RPMI7951 (cell line): ENCODE results near the gene FBXO48. TPM values are rescaled to one million over a fixed set of nuclear protein-coding genes. Genes with fewer than 3 reads are reported as not detected.
"Not testable (repeated sequence)": the region's sequence is repeated elsewhere in the genome, so short reads cannot be mapped to it uniquely, and the experiment has no call there.

Source experiments
- DNase-seq: peaks from one replicate; pipeline ENCODE4 v3.0.0-alpha.2; 2012; ENCODE audit warnings: low read depth
- total RNA-seq: library from RNA; depleted of rRNA; stranded (reverse); fragments of >200 nt; shearing (Covaris generic); gene quantifications from 2 replicates; pipeline ENCODE4 v1.2.3, GENCODE V29; 2014

Gene FBXO48
- total RNA-seq, 1 experiment from 2014 or later, result 1.4 TPM

DNA sequence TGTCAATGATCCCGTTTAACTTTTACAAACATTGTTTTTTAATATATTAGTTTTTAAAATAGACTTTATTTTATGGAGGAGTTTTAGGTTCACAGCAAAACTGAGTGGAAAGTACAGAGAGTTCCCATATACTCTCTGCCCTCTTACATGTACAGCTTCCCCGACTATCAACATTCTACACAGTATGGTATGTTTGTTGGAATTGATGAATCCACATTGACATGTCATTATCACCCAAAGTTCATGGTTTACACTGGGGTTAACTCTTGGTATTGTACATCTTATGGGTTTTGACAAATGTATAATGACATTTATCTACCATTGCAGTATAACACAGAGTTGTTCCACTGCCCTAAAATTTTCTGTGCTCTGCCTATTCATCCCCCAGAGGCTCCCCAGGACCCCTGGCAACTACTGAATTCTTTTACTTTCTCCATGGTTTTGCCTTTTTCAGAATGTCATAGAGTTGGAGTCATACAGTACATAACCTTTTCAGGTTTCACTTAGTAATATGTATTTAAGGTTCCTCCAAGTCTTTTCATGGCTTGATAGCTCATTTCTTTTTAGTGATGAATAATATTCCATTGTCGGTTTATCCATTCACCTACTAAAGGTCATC lies 5.8 kb upstream of the FBXO48 start:
- no peak for DNase-seq

DNA sequence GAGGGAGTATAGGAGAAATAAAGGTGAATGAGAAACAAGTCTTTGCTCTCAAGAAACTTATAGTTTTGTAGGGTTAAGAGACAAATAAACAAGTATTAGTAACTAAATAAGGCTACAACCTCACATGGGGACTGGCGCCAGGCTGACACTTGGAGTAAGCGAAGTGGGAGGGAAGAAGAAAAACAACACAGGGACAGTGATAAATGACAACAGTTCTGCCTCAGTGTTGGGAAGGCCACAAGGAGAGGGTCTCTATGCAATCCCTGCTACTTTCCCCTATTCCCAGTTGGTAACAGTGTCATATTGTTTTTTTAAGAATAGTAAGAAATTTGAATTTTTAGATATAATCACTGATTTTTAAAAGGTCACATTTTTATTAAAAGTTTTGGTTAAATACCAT lies 4.3 kb upstream of the FBXO48 start:
- DNase-seq, result no peak

DNA sequence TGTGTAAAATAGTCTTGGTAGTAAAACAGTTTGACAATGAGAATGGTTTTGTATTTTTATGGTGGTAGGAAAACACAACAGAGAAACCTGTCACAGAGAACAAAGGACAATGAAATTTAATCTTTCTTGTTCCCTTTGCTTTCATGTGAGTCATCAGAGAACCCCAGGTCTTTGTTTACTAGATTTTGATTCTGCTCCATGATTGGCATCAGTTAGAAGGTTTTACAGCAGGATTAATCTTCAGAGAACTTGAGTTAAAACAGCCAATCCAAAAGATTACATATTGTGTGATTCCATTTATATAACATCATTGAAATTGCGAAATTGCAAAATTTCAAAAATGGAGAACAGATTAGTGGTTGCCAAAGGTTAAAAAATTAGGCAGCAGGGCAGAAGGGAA lies 2.8 kb upstream of the FBXO48 start:
- DNase-seq, result no peak

DNA sequence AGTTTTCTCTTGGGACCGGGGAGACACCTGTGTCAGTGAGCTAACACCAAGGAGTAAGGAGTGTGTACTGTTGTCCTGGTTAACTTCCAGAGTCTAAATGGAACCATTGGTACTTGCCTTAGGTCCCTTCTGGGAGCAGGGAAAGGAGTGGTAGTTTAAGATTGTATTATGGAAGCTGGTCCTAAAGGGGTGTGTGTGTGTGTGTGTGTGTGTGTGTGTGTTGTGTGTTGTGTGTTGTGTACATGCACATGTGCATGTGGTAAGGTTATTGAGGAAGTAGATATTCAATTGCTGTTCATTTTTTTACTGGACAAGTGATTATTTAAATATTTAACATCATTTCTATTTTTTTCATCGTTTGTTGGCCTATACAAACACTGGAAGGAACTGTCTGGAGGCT lies 1.7 kb upstream of the FBXO48 start:
- no peak for DNase-seq

DNA sequence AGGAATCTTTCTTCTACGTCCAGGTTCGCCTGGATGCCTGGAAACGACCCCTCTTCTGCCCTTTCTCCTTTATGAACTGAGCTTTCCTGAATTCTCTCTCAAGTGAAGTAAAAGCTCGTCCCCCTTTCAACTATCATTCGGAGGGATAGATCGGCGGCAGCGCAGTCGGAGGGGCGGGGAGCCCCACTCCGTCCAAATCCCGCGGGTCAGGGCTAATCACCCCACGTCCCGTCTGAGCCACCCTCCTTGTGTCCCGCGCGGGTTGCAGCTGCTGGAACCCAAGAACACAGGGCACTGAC lies 367 bp downstream of the FBXO48 start:
- no peak for DNase-seq

DNA sequence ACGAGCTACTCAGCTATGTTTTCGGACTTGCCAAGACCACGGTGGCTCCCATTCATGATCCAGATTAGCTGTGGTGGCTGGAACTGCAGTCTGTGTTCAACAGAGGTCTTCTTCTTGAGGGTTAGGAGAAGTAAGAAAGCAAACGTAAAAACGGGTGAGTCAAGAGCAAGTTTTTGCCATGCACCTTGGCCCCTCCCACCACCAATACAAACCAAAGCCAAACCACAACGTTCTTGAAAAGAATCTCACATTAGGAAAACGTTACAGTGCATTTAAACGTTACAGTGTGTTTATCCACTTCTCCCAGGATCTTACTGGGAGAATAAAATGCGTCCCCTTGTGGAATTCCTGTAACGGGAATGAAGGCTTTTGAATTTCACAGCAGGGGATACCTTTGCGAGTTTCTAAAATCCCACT lies 725 bp downstream of the FBXO48 start:
- peak; percentile 73 for DNase-seq

DNA sequence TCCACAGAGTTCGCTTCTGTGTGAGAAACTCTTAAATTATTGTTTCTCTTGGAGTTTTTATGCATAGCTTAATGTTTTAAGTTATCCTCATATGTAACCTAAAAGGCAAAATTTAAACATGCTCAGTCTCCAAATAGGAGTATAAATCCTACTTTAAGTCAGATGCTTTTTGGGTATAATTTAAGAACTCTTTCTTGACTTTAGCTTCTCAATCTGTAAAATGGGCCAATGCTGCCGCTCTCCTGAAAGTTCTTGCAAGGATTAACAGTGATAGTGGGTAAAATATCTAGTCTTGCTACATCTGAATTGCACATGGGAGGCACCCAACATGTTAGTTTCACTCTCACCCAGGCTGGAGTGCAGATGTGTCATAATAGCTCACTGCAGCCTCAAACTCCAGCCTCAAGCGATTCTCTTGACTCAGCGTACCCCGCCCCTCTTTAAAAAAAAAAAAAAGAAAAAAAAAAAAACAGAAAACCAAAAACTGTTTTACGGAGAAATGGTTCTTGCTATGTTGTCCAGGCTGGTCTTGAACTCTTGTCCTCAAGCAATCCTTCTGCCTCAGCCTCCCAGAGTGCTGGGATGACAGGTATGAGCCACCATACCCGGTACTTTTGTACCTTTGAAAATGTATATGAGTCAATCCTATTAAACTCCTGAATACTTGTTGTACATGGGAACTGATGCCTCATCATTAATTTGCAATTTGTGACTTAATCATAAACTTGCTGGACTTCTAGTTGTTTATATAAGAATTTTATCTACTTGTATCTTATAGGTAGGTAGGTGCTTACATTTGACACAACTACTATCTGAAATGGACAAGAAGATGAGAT lies 1.8 kb downstream of the FBXO48 start:
- DNase-seq, result peak; percentile 87

DNA sequence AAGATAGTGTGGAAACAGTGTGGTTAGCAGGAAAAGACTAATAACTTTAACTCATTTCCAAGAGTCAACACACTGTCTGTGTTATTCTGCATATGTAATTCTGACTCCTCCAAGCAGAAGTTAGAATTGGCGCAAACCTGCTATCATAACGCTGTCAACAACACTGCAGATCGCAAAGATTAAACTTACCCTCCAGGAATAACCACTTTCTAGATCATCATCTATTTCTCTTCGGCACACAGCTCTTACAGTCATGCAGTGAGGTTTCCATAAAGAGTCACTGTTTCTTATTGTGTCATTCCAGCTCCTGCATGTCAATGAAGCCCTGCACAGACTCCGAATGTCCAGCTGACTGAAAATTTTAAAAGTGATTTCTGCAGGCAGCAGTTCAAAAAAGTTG lies 2.4 kb downstream of the FBXO48 start:
- no peak for DNase-seq

DNA sequence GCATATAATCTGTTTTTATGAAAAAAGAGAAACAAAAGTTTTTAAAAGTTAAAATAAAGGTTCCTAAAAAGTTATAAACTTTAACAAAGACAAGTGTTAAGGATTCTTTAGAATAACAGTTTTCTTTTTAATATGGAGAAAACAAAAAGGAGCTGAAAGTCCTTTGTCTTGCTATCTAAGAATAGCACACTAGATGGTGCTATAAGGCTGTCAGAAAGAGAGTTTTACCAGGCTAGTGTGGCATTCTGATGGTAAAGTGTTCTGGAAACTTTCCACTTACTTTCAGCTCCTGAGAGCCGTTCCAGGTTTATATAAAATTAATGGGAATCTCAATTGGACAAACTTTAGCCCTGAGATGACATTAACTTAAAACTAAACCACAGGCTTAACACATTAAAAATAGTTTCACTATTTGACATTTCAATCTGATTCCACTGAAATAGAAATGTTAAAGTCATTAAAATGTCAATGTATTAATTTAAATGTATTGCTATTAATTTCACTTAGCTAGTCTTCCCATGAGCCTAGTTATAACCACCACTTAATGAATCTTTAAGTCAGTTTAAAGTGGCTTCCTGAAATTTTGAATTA lies 3.7 kb downstream of the FBXO48 start:
- DNase-seq, result peak; percentile 69

DNA sequence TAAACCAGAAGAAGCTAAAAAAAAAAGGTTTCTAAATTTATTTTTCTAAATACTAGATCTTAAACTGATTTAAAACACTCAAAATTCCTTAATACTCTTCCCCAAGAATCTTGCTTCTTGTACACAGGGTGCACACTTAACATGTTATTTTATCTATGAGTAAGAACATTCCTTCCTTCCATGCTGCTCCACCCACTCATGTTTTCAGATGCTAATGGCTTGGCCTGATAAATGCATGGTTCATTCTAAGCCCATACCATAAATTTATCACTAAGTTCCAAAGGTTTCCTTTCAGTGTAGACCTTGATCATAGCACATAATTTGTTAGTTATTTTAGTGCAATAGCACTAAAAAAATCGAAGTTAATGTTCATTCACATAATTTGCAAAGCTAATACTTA lies 8.1 kb downstream of the FBXO48 start:
- DNase-seq, result no peak

DNA sequence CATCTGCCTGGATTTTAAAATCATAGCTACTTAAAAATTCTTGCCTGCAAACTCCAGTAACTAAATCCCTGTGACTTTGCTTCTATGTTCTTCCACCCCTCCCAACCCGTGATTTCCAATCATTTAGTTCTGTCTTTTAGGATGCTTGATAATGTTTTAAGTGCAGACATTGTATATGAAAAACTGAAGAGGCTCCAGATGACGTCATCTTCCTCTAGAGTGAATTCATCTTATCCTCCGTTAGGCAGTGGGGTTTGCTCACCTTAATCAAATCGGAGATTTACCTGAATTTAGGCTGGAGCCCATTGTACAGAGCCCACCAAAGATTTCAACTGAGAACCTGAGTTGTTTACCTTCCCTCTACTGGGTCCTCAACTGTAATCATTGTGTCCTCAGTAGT lies 10.9 kb downstream of the FBXO48 start:
- DNase-seq, result no peak

DNA sequence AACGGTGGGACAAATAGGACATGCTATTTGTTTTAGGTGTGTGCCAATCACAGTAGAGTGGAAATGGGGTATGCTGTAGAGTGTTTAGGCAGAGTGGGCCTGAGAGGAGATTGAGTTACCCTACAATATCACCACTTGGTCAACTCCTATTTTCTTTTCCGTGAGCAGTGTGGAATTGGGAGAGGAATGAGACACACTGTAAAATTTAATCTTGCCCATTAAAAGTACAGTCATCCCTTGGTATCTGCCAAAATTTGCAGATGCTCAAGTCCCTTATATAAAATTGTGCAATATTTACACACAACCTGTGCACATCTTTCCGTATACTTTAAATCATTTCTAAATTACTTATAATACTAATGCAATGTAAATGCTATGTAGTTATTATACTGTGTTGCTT lies 12.4 kb downstream of the FBXO48 start:
- DNase-seq, result no peak

DNA sequence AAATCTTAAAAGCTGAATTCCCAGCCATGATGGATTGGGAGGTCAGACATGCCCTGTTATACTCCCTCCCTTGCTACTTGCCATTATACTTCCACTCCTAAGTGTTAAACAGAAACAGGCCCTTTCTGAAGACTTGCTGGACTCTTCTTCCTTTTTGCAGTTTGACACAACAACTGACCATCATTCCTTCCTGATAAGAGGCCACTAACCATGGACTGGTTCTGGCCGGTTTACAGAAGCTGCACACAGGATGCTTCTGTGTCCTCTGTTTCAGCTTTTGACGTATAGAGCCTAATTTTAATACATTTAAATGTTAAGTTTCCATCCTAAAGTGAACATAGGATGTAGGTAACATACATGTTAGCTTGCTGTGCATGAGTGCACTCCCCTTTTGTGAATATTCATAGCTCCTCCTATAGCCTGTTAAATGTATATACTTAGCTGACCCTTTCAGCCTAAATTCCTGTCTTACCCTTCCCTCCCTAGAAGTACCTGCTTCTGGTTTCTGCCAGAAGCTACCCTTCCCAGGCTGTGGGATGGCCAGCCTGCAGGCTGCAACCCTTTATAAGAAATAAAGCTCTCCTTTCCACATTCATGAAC lies 13.2 kb downstream of the FBXO48 start:
- DNase-seq, result no peak

DNA sequence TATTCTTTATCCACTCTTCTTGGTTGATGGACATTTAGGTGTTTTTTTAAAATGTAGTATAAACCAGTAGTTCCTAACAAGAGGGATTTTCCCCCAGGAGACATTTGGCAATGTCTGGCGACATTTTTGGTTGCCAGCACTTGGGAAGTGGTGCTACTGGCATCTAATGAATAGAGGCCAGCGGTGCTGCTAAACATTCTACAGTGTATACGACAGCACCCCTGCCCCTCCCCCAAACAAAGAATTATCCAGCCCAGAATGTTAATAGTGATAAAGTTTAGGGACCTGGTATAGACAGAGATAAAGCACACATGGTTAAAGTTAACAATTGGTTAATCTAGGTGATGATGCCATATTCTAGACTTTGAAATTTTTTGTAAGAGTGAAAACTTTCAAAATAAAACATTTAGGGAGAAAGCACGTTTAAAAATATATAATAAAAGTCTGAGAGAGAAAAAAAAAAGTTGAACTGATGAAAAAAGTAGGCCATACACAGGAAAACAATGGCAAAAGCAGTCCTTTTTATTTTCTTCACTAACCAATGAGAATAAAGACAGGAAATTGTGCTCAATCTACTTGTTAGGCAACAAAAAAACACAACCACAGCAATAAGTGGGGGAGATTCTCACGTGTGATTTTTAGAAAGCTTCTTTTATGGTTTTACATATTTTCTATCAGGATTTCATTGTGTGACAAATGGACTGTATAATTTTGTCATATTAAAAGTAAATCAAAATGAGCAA lies 14.8 kb downstream of the FBXO48 start:
- no peak for DNase-seq

DNA sequence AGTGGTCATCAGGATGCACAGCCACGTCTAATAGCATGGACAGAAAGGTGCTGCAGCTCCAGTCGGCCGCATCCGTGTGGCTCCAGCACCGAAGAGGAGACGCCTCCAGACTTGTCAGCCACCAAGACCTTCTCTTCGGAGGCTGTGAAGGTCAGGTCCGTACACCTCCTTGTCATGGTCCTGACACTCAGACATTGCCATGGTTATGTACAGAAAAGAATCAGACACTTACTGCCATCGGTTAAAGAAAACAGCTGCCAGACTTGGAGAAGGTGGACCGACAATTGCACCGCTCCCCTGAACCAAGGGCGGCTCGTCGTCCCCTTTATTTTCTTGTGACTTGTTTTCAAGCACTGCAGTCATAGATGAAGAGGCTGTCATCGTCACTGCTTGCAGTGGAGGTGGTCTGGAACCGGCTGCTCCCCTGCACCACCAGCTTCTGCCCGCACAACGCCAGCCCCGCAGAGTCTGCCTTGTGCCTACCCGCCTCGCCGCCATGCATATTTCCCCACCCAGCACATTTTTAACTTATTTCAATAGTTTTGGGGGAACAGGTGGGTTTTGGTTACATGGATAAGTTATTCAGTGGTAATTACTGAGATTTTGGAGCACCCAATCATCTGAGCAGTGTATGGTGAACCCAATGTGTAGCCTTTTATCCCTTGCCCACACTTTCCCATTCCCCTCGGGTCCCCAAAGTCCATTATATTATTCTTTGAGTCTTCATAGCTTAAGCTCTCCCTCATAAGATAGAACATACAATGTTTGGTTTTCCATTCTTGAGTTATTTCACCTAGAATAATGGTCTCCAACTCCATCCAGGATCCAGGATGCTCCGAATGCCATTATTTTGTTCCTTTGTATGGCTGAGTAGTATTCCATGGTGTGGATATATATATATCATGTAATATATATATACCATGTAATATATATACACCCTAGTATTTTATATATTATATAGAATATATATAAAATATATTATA lies 18.1 kb downstream of the FBXO48 start:
- DNase-seq, result no peak

DNA sequence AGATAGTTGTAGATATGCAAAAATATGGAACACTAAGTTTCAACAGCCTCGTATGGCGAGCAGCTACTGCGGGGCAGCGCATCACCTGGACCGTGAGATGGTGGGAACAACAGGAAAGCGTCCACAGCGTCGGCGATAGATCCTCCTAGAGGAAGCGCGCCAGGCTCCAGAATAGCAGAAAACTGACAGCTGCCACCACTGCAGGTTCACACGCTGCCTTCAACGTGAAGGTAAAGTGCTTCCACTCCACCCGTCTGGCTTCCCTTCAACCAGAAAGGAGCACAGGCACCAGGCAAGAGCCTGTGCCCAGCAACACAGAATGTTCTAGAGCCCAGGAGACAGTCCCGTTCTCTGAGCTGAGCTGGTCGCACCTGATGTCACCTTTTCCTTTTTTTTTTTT lies 20.0 kb downstream of the FBXO48 start:
- no peak for DNase-seq

DNA sequence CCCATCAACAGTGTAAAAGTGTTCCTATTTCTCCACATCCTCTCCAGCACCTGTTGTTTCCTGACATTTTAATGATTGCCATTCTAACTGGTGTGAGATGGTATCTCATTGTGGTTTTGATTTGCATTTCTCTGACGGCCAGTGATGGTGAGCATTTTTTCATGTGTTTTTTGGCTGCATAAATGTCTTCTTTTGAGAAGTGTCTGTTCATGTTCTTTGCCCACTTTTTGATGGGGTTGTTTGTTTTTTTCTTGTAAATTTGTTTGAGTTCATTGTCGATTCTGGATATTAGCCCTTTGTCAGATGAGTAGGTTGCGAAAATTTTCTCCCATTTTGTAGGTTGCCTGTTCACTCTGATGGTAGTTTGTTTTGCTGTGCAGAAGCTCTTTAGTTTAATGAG lies 20.7 kb downstream of the FBXO48 start:
- not testable (repeated sequence) for DNase-seq

DNA sequence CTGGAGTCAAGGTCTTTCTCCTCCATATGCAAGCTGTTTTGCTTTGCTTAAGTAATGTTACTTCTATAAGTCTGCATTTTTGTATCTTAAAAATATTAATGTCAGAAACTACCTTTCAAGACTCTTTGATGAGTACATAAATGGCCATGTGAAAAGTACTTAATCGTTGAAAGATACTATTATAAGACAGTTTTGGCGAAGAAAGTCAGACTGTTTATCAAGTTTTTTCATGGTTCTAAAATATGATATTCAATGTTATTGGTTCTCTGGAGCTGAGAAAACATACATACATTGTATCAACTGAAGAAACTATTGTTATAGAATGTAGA lies 25.1 kb downstream of the FBXO48 start:
- DNase-seq, result no peak

DNA sequence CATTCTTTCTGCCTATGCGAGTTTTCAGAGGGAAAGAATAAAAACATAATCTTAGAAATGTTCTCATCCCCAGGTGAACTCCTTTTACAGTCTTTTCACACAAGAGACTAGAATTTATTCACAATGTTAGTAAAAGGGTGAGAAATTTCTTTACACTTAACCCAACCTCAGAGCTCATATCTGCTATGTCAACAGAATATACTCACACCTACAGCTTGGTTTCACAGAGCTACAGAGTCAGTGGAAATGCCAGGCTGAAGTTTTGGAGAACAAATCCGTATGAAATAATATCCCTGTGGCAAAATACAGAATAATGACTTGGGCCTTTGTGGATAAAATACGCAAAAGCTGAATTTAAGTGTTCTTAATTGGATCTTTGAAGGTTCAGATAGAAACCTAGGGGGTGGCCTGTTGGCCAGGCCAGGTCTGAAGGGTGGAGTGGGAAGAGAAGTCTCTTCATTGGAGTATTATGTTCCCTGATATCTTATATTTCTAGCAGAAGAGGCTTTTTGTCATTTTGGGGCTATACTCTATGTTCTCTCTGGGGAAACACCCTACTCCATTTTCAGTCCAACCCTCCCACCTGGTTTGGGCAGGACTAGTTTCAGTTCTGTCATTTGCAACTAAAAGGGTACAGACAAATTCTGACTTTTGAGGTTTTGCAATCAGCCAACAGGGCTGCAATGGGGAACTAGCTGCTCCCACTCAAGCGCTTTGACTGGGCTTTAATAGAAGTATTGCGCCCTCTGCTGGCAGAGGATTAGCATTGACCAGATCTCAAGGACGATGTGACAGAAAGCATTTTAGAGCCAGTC lies 25.7 kb downstream of the FBXO48 start:
- DNase-seq, result peak; percentile 84
